ENCODE data around the gene DUSP5. TPM values are rescaled to one million over a fixed set of nuclear protein-coding genes. Genes with fewer than 3 reads are reported as not detected.
"Not testable (repeated sequence)": the region's sequence is repeated elsewhere in the genome, so short reads cannot be mapped to it uniquely, and the experiment has no call there.

Gene DUSP5
- total RNA-seq, 1 experiment from 2014 or later: 23.6 TPM

DNA sequence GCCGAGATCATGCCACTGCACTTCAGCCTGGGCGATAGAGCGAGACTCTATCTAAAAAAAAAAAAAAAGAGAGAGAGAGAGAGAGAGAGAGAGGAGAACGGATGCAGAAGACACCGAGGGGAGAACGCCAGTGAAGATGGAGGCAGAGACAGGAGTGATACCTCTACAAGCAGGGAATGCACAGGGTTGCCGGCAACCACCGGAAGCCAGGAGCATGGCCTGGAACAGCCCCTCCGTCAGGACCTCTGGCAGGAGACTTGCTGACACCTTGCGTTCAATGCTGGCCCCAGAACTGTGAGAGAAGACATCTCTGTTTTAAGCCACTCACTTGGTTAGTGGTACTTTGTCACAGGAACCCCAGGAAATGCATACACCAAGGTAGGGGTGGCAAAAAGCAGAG, 38.1 kb upstream of the DUSP5 start:
- H3K27ac ChIP-seq (ENCODE audit: low read length): no peak overlapping the region
- no peaks in the 10 kb centered on the region for H3K36me3 ChIP-seq (ENCODE audit: insufficient read depth, low read length)
- no peak overlapping the region for H3K4me2 ChIP-seq (ENCODE audit: low read depth, low read length, poor library complexity, severe bottlenecking)
- H3K9ac ChIP-seq (ENCODE audit: low read length): no peak overlapping the region
- no peak for DNase-seq
- no peaks in the 10 kb centered on the region for H3K9me2 ChIP-seq (replicated peaks; ENCODE audit: insufficient read depth, low read length)
- no peak overlapping the region for H3K4me3 ChIP-seq (ENCODE audit: low read length)
- H3K4me1 ChIP-seq (ENCODE audit: low read length): peaks cover 36% of the 10 kb centered on the region
- no peak overlapping the region for H2AFZ ChIP-seq (ENCODE audit: low read length)
- no peaks in the 10 kb centered on the region; the same call in 1 of the 2 replicates for H3K27me3 ChIP-seq (ENCODE audit: low read length)
- no peaks in the 10 kb centered on the region for H3K79me2 ChIP-seq (ENCODE audit: low read length)
- no peaks in the 10 kb centered on the region for H4K20me1 ChIP-seq (ENCODE audit: insufficient read depth, low read depth, low read length)
- H3K9me3 ChIP-seq (ENCODE audit: low read length): no peaks in the 10 kb centered on the region

GRCh38 chr10:110460111-110460809, 37.4 kb upstream of the DUSP5 start:
- Histone ChIP-seq H3K27me3 (ENCODE audit: low read length) (no peaks in the 10 kb centered on the region; the same call in 1 of the 2 replicates), H3K4me1 (ENCODE audit: low read length) (peaks cover 42% of the 10 kb centered on the region), H3K36me3 (ENCODE audit: insufficient read depth, low read length) (no peaks in the 10 kb centered on the region), H3K4me3 (ENCODE audit: low read length) (no peak overlapping the region), H3K27ac (ENCODE audit: low read length) (no peak overlapping the region), H2AFZ (ENCODE audit: low read length) (no peak overlapping the region), H3K79me2 (ENCODE audit: low read length) (no peaks in the 10 kb centered on the region), H3K9ac (ENCODE audit: low read length) (no peak overlapping the region), H3K4me2 (ENCODE audit: low read depth, low read length, poor library complexity, severe bottlenecking) (no peak overlapping the region), H3K9me3 (ENCODE audit: low read length) (no peaks in the 10 kb centered on the region), H4K20me1 (ENCODE audit: insufficient read depth, low read depth, low read length) (no peaks in the 10 kb centered on the region), H3K9me2 (replicated peaks; ENCODE audit: insufficient read depth, low read length) (no peaks in the 10 kb centered on the region)
- DNase-seq: no peak

DNA sequence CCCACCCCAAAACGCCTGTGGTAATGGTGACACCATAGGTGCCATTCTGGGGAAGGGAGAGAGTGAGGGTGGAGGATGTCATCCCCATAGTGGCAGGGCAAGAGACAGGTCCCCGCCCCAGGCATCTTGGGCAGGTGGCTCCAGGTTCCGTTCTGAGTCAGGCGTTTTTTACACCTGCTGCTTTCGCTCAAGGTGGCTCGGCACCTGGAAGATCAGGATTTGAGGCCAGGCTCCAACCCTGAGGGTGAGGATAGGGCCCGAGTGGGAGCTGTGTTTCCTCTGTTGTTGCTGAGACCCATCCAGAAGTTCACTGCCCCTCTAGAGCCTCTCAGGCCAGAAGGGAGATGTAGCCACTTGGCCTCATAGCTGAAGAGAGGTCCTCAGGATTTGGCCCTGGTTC, 36.6 kb upstream of the DUSP5 start:
- Histone ChIP-seq H3K27me3 (ENCODE audit: low read length) (no peaks in the 10 kb centered on the region; the same call in 1 of the 2 replicates), H3K9me3 (ENCODE audit: low read length) (no peaks in the 10 kb centered on the region), H3K4me3 (ENCODE audit: low read length) (no peak overlapping the region), H2AFZ (ENCODE audit: low read length) (no peak overlapping the region), H3K9ac (ENCODE audit: low read length) (no peak overlapping the region), H3K36me3 (ENCODE audit: insufficient read depth, low read length) (no peaks in the 10 kb centered on the region), H3K9me2 (replicated peaks; ENCODE audit: insufficient read depth, low read length) (no peaks in the 10 kb centered on the region), H3K79me2 (ENCODE audit: low read length) (no peaks in the 10 kb centered on the region), H3K27ac (ENCODE audit: low read length) (no peak overlapping the region), H3K4me1 (ENCODE audit: low read length) (peaks cover 39% of the 10 kb centered on the region), H4K20me1 (ENCODE audit: insufficient read depth, low read depth, low read length) (no peaks in the 10 kb centered on the region), H3K4me2 (ENCODE audit: low read depth, low read length, poor library complexity, severe bottlenecking) (no peak overlapping the region)
- DNase-seq: no peak

DNA sequence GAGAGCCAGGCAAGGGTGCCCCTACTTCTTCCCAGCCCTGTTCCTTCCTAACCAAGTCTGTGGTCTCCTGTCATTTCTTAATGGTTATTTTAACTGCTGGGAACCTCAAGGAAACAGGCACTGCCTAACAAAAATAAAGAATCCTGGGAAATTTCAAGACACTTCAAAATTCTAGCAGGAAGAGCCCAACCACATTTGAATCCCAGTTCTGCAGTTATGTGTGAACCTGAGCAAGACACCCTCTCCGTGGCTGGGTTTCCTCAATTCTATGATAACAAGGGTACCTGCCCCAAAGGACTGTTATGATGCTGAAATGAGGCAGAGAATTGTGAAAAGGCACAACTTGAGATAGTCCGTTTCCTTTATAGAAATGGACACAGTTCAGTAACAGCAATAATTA, 36.2 kb upstream of the DUSP5 start:
- H3K27me3 ChIP-seq (ENCODE audit: low read length): no peaks in the 10 kb centered on the region; the same call in 1 of the 2 replicates
- DNase-seq: no peak

DNA sequence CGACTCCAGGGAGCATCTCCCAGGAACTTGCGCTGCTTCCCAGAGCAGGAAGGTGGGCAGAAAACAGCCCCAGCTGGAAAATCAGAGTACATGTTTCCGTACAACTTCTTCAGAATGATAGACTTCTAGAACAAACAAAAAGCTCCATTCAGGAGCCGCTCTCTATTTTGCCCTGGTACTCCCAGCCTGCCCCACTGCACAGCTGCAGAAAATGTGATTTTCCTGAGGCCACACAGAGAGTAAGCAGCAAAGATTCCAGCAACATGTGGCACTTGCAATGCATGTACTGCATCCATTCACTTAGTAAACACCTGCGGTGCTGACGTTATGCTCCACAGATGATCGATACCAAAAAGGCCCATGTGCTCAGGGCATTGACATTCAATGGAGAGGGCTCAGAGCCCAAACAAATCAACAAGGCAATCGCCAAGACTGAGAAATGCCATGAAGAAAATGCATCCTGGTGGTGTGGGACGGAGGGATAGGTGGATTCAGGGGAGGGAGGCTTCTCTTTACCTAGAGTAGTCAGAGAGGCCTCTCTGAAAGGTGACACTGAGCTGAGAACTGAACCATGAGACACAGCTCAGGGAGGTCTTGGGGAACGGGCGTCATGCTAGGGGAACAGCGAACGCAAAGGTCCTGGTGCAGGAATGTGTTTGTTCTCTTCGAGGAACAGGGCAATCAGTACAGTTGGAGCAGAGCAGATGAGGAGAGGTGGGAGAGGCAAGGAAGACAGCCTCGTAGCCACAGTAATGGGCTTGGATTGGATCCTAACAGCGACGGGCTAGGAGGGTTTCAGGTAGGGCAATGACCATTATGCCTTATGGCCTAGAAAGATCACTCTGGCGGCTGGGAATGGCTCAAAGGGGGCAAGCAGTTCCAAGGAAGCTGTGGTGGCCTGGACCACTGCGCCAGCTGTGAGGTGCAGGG, 35.3 kb upstream of the DUSP5 start:
- H3K4me2 ChIP-seq (ENCODE audit: low read depth, low read length, poor library complexity, severe bottlenecking): no peak overlapping the region
- no peak overlapping the region for H3K9ac ChIP-seq (ENCODE audit: low read length)
- no peak overlapping the region for H3K27ac ChIP-seq (ENCODE audit: low read length)
- no peaks in the 10 kb centered on the region for H3K36me3 ChIP-seq (ENCODE audit: insufficient read depth, low read length)
- H3K4me3 ChIP-seq (ENCODE audit: low read length): no peak overlapping the region
- no peak overlapping the region for H2AFZ ChIP-seq (ENCODE audit: low read length)
- peaks cover 37% of the 10 kb centered on the region for H3K4me1 ChIP-seq (ENCODE audit: low read length)
- no peaks in the 10 kb centered on the region for H3K9me2 ChIP-seq (replicated peaks; ENCODE audit: insufficient read depth, low read length)
- no peaks in the 10 kb centered on the region; the same call in 1 of the 2 replicates for H3K27me3 ChIP-seq (ENCODE audit: low read length)
- no peaks in the 10 kb centered on the region for H4K20me1 ChIP-seq (ENCODE audit: insufficient read depth, low read depth, low read length)
- no peaks in the 10 kb centered on the region for H3K9me3 ChIP-seq (ENCODE audit: low read length)
- H3K79me2 ChIP-seq (ENCODE audit: low read length): no peaks in the 10 kb centered on the region
- no peak for DNase-seq

More for the DNA sequence above, 36.2 kb upstream of the DUSP5 start:
- Histone ChIP-seq H3K27ac (ENCODE audit: low read length) (no peak overlapping the region), H3K4me3 (ENCODE audit: low read length) (no peak overlapping the region), H3K4me2 (ENCODE audit: low read depth, low read length, poor library complexity, severe bottlenecking) (no peak overlapping the region), H3K79me2 (ENCODE audit: low read length) (no peaks in the 10 kb centered on the region), H3K9me3 (ENCODE audit: low read length) (no peaks in the 10 kb centered on the region), H3K4me1 (ENCODE audit: low read length) (peaks cover 39% of the 10 kb centered on the region), H4K20me1 (ENCODE audit: insufficient read depth, low read depth, low read length) (no peaks in the 10 kb centered on the region), H3K36me3 (ENCODE audit: insufficient read depth, low read length) (no peaks in the 10 kb centered on the region), H2AFZ (ENCODE audit: low read length) (no peak overlapping the region), H3K9ac (ENCODE audit: low read length) (no peak overlapping the region), H3K9me2 (replicated peaks; ENCODE audit: insufficient read depth, low read length) (no peaks in the 10 kb centered on the region)

DNA sequence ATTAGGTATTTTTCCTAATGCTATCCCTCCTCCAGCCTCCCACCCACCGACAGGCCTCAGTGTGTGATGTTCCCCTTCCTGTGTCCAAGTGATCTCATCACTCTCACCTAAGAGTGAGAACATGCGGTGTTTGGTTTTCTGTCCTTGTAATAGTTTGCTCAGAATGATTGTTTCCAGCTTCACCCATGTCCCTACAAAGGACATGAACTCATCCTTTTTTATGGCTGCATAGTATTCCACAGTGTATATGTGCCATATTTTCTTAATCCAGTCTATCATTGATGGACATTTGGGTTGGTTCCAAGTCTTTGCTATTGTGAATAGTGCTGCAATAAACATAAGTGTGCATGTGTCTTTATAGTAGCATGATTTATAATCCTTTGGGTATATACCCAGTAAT, 29.4 kb upstream of the DUSP5 start:
- not testable (repeated sequence) for H3K27ac ChIP-seq (ENCODE audit: low read length); H3K9ac ChIP-seq (ENCODE audit: low read length); H3K9me2 ChIP-seq (replicated peaks; ENCODE audit: insufficient read depth, low read length); H2AFZ ChIP-seq (ENCODE audit: low read length); H3K4me3 ChIP-seq (ENCODE audit: low read length); H3K9me3 ChIP-seq (ENCODE audit: low read length); H4K20me1 ChIP-seq (ENCODE audit: insufficient read depth, low read depth, low read length); H3K27me3 ChIP-seq (ENCODE audit: low read length); H3K79me2 ChIP-seq (ENCODE audit: low read length); DNase-seq; H3K36me3 ChIP-seq (ENCODE audit: insufficient read depth, low read length); H3K4me2 ChIP-seq (ENCODE audit: low read depth, low read length, poor library complexity, severe bottlenecking)
- H3K4me1 ChIP-seq (ENCODE audit: low read length): peaks cover 13% of the 10 kb centered on the region

GRCh38 chr10:110470541-110470940, 27.2 kb upstream of the DUSP5 start:
- H3K36me3 ChIP-seq (ENCODE audit: insufficient read depth, low read length); H3K4me1 ChIP-seq (ENCODE audit: low read length); H3K27me3 ChIP-seq (ENCODE audit: low read length); H3K9ac ChIP-seq (ENCODE audit: low read length); H2AFZ ChIP-seq (ENCODE audit: low read length); H3K79me2 ChIP-seq (ENCODE audit: low read length); DNase-seq; H3K4me3 ChIP-seq (ENCODE audit: low read length); H3K9me2 ChIP-seq (replicated peaks; ENCODE audit: insufficient read depth, low read length); H3K9me3 ChIP-seq (ENCODE audit: low read length); H3K4me2 ChIP-seq (ENCODE audit: low read depth, low read length, poor library complexity, severe bottlenecking); H3K27ac ChIP-seq (ENCODE audit: low read length); H4K20me1 ChIP-seq (ENCODE audit: insufficient read depth, low read depth, low read length): not testable (repeated sequence)

DNA sequence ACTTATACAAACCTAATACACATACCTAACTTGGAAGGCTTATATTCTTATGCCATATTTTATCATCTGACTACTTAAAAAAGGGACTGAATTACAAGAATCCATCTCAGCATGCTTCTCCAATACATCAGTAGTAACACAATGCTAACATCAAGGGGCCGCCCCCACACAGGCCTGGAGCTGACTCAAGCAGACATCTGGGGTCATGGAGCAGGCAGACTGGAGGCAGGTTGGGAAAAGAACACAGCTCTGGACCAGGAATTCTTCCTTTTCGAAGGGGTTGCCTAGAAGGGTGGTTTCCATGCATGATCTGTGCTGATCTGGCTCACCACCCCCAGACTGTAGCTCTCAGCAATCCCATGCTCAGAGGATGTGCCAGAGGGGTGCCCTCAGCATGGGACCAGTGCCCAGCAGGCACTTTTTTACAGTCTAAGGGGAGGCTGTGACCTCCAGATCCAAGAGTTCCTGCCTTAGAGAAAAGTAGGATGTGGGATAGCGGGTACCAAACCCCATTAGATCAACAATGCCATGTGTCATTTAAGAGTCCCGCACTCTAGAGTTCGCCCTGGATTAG, 26.1 kb upstream of the DUSP5 start:
- Histone ChIP-seq H3K9me2 (replicated peaks; ENCODE audit: insufficient read depth, low read length) (no peaks in the 10 kb centered on the region), H3K9ac (ENCODE audit: low read length) (no peak overlapping the region), H3K4me3 (ENCODE audit: low read length) (no peak overlapping the region), H3K9me3 (ENCODE audit: low read length) (no peaks in the 10 kb centered on the region), H3K79me2 (ENCODE audit: low read length) (no peaks in the 10 kb centered on the region), H2AFZ (ENCODE audit: low read length) (no peak overlapping the region), H4K20me1 (ENCODE audit: insufficient read depth, low read depth, low read length) (no peaks in the 10 kb centered on the region), H3K4me2 (ENCODE audit: low read depth, low read length, poor library complexity, severe bottlenecking) (no peak overlapping the region), H3K27ac (ENCODE audit: low read length) (no peak overlapping the region), H3K27me3 (ENCODE audit: low read length) (no peaks in the 10 kb centered on the region), H3K4me1 (ENCODE audit: low read length) (peaks cover 4% of the 10 kb centered on the region; the same call in 1 of the 2 replicates), H3K36me3 (ENCODE audit: insufficient read depth, low read length) (no peaks in the 10 kb centered on the region)
- no peak for DNase-seq

All from Karpas-422 (cell line).